Measurements from ENCODE around the gene RAC2. TPM values are rescaled to one million over a fixed set of nuclear protein-coding genes. Genes with fewer than 3 reads are reported as not detected.

RAC2 gene
- total RNA-seq, 4 donors from 2014 or later, result 17.3 to 27.1 (median 19.6) TPM

GRCh38 chr22:37276776-37277175, 32.7 kb upstream of the RAC2 start:
- H3K27me3 ChIP-seq, result peaks cover 0 to 70% (median 0%) of the 10 kb centered on the region in 4 donors
- H3K36me3 ChIP-seq, result no peaks in the 10 kb centered on the region
- TF ChIP-seq, protein P1, sequence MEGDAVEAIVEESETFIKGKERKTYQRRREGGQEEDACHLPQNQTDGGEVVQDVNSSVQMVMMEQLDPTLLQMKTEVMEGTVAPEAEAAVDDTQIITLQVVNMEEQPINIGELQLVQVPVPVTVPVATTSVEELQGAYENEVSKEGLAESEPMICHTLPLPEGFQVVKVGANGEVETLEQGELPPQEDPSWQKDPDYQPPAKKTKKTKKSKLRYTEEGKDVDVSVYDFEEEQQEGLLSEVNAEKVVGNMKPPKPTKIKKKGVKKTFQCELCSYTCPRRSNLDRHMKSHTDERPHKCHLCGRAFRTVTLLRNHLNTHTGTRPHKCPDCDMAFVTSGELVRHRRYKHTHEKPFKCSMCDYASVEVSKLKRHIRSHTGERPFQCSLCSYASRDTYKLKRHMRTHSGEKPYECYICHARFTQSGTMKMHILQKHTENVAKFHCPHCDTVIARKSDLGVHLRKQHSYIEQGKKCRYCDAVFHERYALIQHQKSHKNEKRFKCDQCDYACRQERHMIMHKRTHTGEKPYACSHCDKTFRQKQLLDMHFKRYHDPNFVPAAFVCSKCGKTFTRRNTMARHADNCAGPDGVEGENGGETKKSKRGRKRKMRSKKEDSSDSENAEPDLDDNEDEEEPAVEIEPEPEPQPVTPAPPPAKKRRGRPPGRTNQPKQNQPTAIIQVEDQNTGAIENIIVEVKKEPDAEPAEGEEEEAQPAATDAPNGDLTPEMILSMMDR (IDR thresholded peaks at IDR 0.05), result no peak
- TF ChIP-seq POLR2A (IDR thresholded peaks at IDR 0.05), result no peak
- H3K9me3 ChIP-seq, result no peaks in the 10 kb centered on the region
- H3K4me1 ChIP-seq, result peaks cover 0 to 3% (median 0%) of the 10 kb centered on the region in 3 donors
- no peak overlapping the region for H3K4me3 ChIP-seq
- H3K27ac ChIP-seq, result no peak overlapping the region
- no peak for DNase-seq
- intact Hi-C loops (cut with DNase I), result no loop called here
- 42 to 65% methylated on average over 2 of the region's 2 CpGs for WGBS, 2 donors

- Histone ChIP-seq H3K36me3 (no peaks in the 10 kb centered on the region), H3K4me3 (no peak overlapping the region), H3K27me3 (peaks cover 0 to 80% (median 0%) of the 10 kb centered on the region in 4 donors), H3K27ac (no peak overlapping the region), H3K9me3 (no peaks in the 10 kb centered on the region), H3K4me1 (no peaks in the 10 kb centered on the region)
- no peak for DNase-seq
- WGBS, 2 donors, result 66 to 68% methylated on average over 4 to 5 of the region's 5 CpGs
- intact Hi-C loops (cut with DNase I), result no loop called here
- no peak for TF ChIP-seq POLR2A (IDR thresholded peaks at IDR 0.05)
- TF ChIP-seq, protein P1 (IDR thresholded peaks at IDR 0.05), result no peak
Observed at GRCh38 chr22:37275622-37276021, 31.6 kb upstream of the RAC2 start.

DNA sequence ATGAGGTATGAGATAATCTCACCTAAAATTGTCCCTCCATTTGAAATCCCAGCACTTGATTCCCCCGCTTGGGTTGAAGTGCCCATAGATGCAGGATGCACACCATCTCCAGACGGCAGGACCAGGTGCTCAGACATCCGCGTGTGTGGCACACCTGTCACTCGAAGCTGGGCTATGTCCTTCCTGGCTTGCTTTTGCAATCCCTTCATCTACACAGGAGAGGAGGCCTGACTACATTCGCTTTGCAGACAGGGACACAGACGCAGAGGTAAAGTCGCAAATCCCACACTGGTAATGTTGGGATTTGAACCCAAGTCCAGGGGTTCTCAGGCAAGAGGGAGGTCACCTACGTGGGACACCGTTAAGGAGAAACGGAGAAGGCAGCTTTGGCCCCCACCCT, 31.1 kb upstream of the RAC2 start:
- H3K4me1 ChIP-seq, result no peaks in the 10 kb centered on the region
- 83 to 88% methylated on average over 8 to 11 of the region's 11 CpGs for WGBS, 2 donors
- H3K36me3 ChIP-seq, result no peaks in the 10 kb centered on the region
- intact Hi-C loops (cut with DNase I), result no loop called here
- no peak for DNase-seq
- peak overlapping the region in 2 of 4 donors; percentile 13 to 37 for H3K27ac ChIP-seq
- H3K4me3 ChIP-seq, result no peak overlapping the region
- no peak for TF ChIP-seq POLR2A (IDR thresholded peaks at IDR 0.05)
- TF ChIP-seq, protein P1 (IDR thresholded peaks at IDR 0.05), result no peak
- no peaks in the 10 kb centered on the region for H3K9me3 ChIP-seq
- peaks cover 0 to 84% (median 0%) of the 10 kb centered on the region in 4 donors for H3K27me3 ChIP-seq

GRCh38 chr22:37274380-37274862, 30.4 kb upstream of the RAC2 start:
- no peaks in the 10 kb centered on the region for H3K4me1 ChIP-seq
- intact Hi-C loops (cut with DNase I), result no loop called here
- TF ChIP-seq POLR2A (IDR thresholded peaks at IDR 0.05), result no peak
- TF ChIP-seq, protein P1 (IDR thresholded peaks at IDR 0.05), result no peak
- no peak overlapping the region for H3K4me3 ChIP-seq
- peak overlapping the region in 2 of 4 donors; percentile 25 to 37 for H3K27ac ChIP-seq
- H3K27me3 ChIP-seq, result peaks cover 0 to 85% (median 0%) of the 10 kb centered on the region in 4 donors
- H3K9me3 ChIP-seq, result no peaks in the 10 kb centered on the region
- no peak for DNase-seq
- 72 to 75% methylated on average over 10 to 11 of the region's 12 CpGs for WGBS, 2 donors
- no peaks in the 10 kb centered on the region for H3K36me3 ChIP-seq

DNA sequence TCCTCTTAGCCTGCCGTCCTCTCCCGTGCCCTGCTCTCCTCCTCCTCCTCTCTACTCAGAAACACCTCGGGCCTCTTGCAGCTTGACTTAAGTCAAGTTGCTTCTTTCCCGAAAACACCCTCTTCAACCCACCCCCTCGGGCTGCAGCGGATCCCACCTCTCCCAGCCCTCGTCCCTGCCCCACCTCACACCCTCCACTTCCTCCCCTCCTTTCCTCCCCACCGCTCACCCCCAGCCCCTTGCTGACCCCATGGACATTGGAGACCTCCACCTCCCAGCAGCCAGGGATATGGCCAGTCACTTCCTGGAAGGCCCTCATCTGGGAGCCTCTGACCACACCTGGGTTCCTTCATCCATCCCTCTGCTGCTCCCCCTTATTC, 29.8 kb upstream of the RAC2 start:
- no peaks in the 10 kb centered on the region for H3K36me3 ChIP-seq
- no peaks in the 10 kb centered on the region for H3K4me1 ChIP-seq
- no peak for TF ChIP-seq POLR2A (IDR thresholded peaks at IDR 0.05)
- TF ChIP-seq, protein P1 (IDR thresholded peaks at IDR 0.05), result no peak
- intact Hi-C loops (cut with DNase I), result no loop called here
- H3K9me3 ChIP-seq, result no peaks in the 10 kb centered on the region
- peak overlapping the region in 2 of 4 donors; percentile 2 to 25 for H3K27ac ChIP-seq
- no peak for DNase-seq
- 64 to 70% methylated on average over 6 to 8 of the region's 8 CpGs for WGBS, 2 donors
- no peak overlapping the region for H3K4me3 ChIP-seq
- H3K27me3 ChIP-seq, result peaks cover 0 to 85% (median 0%) of the 10 kb centered on the region in 4 donors
